WTC11 (cell line): ENCODE data around the gene ATL1.

Experiments
- CTCF ChIP-seq: fragments of 200-600 bp; IDR thresholded peaks from 2 replicates; pipeline ENCODE4 v1.8.0; 2022; ENCODE audit warnings: antibody characterized with exemption
- GABPB1 ChIP-seq: sonication (generic); formaldehyde crosslinking; IDR thresholded peaks from 2 replicates; pipeline ENCODE4 v1.8.1; 2023; ENCODE audit warnings: mild to moderate bottlenecking, missing genetic modification reagents
- MAX ChIP-seq: sonication (generic); formaldehyde crosslinking; IDR thresholded peaks from 2 replicates; pipeline ENCODE4 v1.8.0; 2022; ENCODE audit warnings: mild to moderate bottlenecking, missing genetic modification reagents
- NR1H2 ChIP-seq: sonication (generic); formaldehyde crosslinking; IDR thresholded peaks from 2 replicates; pipeline ENCODE4 v1.9.0; 2021; ENCODE audit warnings: mild to moderate bottlenecking, moderate library complexity, missing genetic modification reagents
- NR3C1 ChIP-seq: sonication (generic); formaldehyde crosslinking; conservative IDR thresholded peaks from 2 replicates; pipeline ENCODE4 v1.8.1; 2023; ENCODE audit warnings: low read depth, mild to moderate bottlenecking, missing genetic modification reagents
- SMAD3 ChIP-seq: sonication (generic); formaldehyde crosslinking; IDR thresholded peaks from 2 replicates; pipeline ENCODE4 v1.8.0; 2022; ENCODE audit warnings: missing genetic modification reagents, mild to moderate bottlenecking, borderline replicate concordance
- TCF7 ChIP-seq: sonication (generic); formaldehyde crosslinking; IDR thresholded peaks from 2 replicates; pipeline ENCODE4 v1.8.0; 2022; ENCODE audit warnings: mild to moderate bottlenecking, low read depth, missing genetic modification reagents, moderate library complexity
- ZBTB21 ChIP-seq: sonication (generic); formaldehyde crosslinking; IDR thresholded peaks from 2 replicates; pipeline ENCODE4 v1.8.1; 2023; ENCODE audit warnings: mild to moderate bottlenecking, missing genetic modification reagents, borderline replicate concordance
- ZNF232 ChIP-seq: sonication (generic); formaldehyde crosslinking; IDR thresholded peaks from 2 replicates; pipeline ENCODE4 v1.8.0; 2022; ENCODE audit warnings: mild to moderate bottlenecking, missing genetic modification reagents
- TF ChIP-seq, protein P1 (sequence below): sonication (generic); formaldehyde crosslinking; IDR thresholded peaks from 2 replicates; pipeline ENCODE4 v1.8.1; 2022; ENCODE audit warnings: missing genetic modification reagents, borderline replicate concordance

DNA sequence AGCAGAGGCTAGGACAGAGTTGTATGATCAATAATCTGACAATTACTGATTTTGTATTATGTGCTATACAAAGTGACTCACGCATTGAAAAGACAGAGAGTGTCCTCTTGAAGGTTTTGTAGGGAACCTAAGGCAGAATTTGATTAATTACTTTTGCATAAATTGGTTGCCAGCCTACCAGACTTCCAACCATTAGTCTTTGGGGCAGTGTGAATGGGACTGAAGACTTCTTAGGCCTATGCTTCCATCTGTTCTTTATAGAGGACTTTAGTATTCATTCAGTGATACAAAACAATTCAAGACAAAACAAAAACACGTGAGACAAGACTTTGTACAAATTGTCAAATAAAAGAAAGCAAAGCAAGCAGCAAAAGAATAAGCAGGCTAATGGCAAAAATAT, 46.5 kb downstream of the ATL1 start:
- no peak for TF ChIP-seq SMAD3
- no peak for TF ChIP-seq MAX
- TF ChIP-seq CTCF = no peak
- TF ChIP-seq NR3C1 = no peak
- TF ChIP-seq ZNF232 = no peak
- no peak for TF ChIP-seq GABPB1 (CRISPR knock-in tag)
- no peak for TF ChIP-seq TCF7 (CRISPR knock-in tag)
- TF ChIP-seq, protein P1, sequence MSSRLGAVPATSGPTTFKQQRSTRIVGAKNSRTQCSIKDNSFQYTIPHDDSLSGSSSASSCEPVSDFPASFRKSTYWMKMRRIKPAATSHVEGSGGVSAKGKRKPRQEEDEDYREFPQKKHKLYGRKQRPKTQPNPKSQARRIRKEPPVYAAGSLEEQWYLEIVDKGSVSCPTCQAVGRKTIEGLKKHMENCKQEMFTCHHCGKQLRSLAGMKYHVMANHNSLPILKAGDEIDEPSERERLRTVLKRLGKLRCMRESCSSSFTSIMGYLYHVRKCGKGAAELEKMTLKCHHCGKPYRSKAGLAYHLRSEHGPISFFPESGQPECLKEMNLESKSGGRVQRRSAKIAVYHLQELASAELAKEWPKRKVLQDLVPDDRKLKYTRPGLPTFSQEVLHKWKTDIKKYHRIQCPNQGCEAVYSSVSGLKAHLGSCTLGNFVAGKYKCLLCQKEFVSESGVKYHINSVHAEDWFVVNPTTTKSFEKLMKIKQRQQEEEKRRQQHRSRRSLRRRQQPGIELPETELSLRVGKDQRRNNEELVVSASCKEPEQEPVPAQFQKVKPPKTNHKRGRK (CRISPR knock-in tag) = no peak
- no peak for TF ChIP-seq ZBTB21 (CRISPR knock-in tag)
- no peak for TF ChIP-seq NR1H2 (CRISPR knock-in tag)
